ENCODE measurements around the gene SPTBN1. TPM values are rescaled to one million over a fixed set of nuclear protein-coding genes. Genes with fewer than 3 reads are reported as not detected.

SPTBN1 gene
- total RNA-seq, 1 donor from 2014 or later, result 813 TPM

GRCh38 chr2:54429054-54429453, 27.1 kb upstream of the SPTBN1 start:
- Histone ChIP-seq H3K4me1 (peaks cover 56% of the 10 kb centered on the region), H3K9me3 (no peaks in the 10 kb centered on the region), H3K4me3 (no peak overlapping the region), H3K27me3 (no peaks in the 10 kb centered on the region), H3K27ac (peak overlapping the region; percentile 92), H3K36me3 (no peaks in the 10 kb centered on the region)
- intact Hi-C loops (cut with DNase I), result no loop called here
- no peak for DNase-seq
- no peak for TF ChIP-seq CTCF (IDR thresholded peaks at IDR 0.05)
- no peak for ATAC-seq

- DNase-seq, result no peak
- Histone ChIP-seq H3K27ac (peak overlapping the region; percentile 92), H3K4me3 (no peak overlapping the region), H3K9me3 (no peaks in the 10 kb centered on the region), H3K36me3 (no peaks in the 10 kb centered on the region), H3K27me3 (no peaks in the 10 kb centered on the region), H3K4me1 (peaks cover 57% of the 10 kb centered on the region)
- intact Hi-C loops (cut with DNase I), result no loop called here
- peak; percentile 23 for ATAC-seq
- no peak for TF ChIP-seq CTCF (IDR thresholded peaks at IDR 0.05)
Measured at GRCh38 chr2:54429811-54430551, 26.1 kb upstream of the SPTBN1 start.

- peak; percentile 27 for ATAC-seq
- no peak for TF ChIP-seq CTCF (IDR thresholded peaks at IDR 0.05)
- H3K27ac ChIP-seq, result peak overlapping the region; percentile 92
- peaks cover 62% of the 10 kb centered on the region for H3K4me1 ChIP-seq
- no peak overlapping the region for H3K4me3 ChIP-seq
- no peaks in the 10 kb centered on the region for H3K36me3 ChIP-seq
- no peak for DNase-seq
- no peaks in the 10 kb centered on the region for H3K9me3 ChIP-seq
- no peaks in the 10 kb centered on the region for H3K27me3 ChIP-seq
- intact Hi-C loops (cut with DNase I), result no loop called here
Measured at GRCh38 chr2:54430649-54431048, 25.5 kb upstream of the SPTBN1 start.

GRCh38 chr2:54432251-54433015, 23.7 kb upstream of the SPTBN1 start:
- H3K36me3 ChIP-seq, result no peaks in the 10 kb centered on the region
- H3K9me3 ChIP-seq, result no peaks in the 10 kb centered on the region
- DNase-seq, result no peak
- peak overlapping the region; percentile 92 for H3K27ac ChIP-seq
- peaks cover 61% of the 10 kb centered on the region for H3K4me1 ChIP-seq
- intact Hi-C loops (cut with DNase I), result no loop called here
- TF ChIP-seq CTCF (IDR thresholded peaks at IDR 0.05), result no peak
- no peak overlapping the region for H3K4me3 ChIP-seq
- peak; percentile 74 for ATAC-seq
- no peaks in the 10 kb centered on the region for H3K27me3 ChIP-seq

GRCh38 chr2:54434229-54434628, 21.9 kb upstream of the SPTBN1 start:
- H3K27me3 ChIP-seq, result no peaks in the 10 kb centered on the region
- no peak overlapping the region for H3K4me3 ChIP-seq
- H3K9me3 ChIP-seq, result no peaks in the 10 kb centered on the region
- peak overlapping the region; percentile 92 for H3K27ac ChIP-seq
- no peaks in the 10 kb centered on the region for H3K36me3 ChIP-seq
- peaks cover 57% of the 10 kb centered on the region for H3K4me1 ChIP-seq
- no peak for TF ChIP-seq CTCF (IDR thresholded peaks at IDR 0.05)
- intact Hi-C loops (cut with DNase I), result no loop called here
- no peak for DNase-seq
- peak; percentile 42 for ATAC-seq

Measured in upper lobe of right lung (tissue), 1 donor.